RKO (cell line): ENCODE data around the gene STIM1.

Experiments used
- DNase-seq: peaks from one replicate; pipeline ENCODE4 v3.0.0-alpha.2; 2016; ENCODE audit warnings: low spot score

STIM1 gene

DNA sequence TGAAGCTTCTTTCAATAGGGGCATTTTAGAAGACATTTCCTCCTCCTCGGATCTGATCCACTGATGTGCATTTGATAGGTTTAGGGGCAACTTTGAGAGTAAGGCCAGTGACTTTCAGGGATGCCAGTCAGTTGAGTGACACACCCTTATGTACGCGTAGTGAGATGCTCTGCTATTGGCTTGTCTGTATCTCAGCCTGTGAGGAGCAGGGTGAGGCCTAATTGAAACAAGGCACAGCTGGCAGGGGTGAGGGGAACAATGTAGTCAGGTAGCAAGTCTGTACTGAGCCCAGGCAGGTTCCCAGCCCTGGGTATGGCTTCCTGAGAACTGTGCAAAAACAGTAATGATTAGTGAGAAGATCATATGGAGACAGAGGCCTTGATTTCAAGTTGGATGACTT lies 61.5 kb downstream of the STIM1 start:
- no peak for DNase-seq

GRCh38 chr11:3920148-3920852 lies 64.8 kb downstream of the STIM1 start:
- no peak for DNase-seq

DNA sequence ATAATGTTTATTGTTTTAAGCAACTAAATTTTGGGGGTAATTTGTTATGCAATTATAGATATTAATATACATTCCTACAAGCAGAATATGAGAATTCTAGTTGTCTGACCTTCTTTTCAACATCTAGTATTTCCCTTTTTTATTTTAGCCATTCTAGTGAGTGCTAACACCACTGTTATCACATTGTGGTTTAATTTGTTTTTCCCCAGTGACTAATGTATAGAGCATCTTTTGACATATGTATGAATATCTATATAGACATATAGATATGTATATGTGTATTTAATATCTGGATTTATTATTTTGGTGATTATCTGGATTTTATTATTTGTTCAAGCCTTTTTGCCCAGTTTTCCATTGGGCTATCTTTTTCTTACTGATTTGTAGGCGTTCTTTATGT lies 66.6 kb downstream of the STIM1 start:
- DNase-seq, result no peak

DNA sequence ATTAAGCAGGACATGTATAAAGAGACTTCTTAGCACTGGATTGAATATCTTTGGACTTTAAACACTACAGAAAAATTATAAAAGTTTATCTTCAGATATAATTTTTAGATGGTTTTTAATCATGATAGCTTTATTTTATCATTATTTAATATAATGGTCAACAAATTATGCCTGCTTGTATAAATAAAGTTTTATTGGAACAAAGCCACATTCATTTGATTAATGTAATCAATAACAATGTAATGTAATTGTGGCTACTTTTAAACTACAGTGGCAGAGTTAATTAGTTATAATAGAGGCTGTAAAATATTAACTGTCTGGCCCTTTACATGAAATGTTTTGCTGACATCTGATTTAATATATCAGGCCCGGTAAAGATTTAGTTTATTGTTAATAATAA lies 70.0 kb downstream of the STIM1 start:
- DNase-seq, result no peak

DNA sequence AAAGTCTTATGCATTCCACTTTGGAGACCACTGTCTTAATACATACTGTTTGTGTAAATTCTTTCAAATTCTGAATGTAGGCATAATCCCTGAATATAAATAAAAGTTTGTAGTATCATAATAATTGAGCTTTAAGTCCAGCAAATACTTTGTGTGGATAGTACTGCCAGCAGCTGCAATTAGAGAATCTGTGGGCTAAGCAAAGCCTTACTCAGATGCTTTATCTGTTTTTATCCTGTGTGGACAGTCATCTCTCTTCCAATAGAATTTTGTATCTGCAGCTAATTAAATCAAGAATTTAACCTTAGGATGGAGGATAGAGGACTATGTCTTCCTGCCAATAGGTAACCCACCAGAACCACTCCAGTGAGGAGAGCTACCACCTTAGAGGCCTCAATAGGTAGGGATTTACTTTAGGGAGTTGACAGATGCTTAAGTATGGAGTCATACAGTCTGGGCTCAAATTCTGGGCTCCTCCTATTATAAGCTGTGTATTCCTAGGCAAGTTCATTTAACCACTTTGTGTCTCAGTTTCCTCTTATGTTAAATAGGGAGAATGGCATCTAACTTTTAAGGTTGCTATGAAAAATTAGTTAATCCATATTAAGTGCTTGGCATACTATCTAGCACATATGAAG lies 71.1 kb downstream of the STIM1 start:
- DNase-seq, result no peak

GRCh38 chr11:3927129-3927796 lies 71.8 kb downstream of the STIM1 start:
- DNase-seq, result no peak

- no peak for DNase-seq
Measured at GRCh38 chr11:3929232-3929631, 73.8 kb downstream of the STIM1 start.

DNA sequence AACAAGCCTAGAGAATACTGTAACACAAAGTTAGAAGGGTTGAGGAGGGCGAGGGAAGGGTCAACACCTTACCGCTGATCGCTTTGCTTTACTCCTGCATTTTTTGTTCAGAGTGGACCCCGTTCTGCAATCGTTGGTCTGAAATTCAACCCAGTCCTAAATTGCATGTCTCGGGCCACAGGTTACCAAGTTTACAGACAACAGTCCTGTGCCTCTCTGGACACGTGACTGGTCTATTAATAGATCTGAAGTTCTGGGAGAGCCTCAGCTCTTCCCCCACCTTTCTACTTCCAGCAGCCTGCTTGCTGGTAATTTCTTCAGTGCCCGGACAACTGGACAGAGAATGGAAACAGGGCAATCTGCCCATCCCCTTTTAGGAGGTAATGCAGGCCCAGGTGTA lies 74.2 kb downstream of the STIM1 start:
- no peak for DNase-seq

DNA sequence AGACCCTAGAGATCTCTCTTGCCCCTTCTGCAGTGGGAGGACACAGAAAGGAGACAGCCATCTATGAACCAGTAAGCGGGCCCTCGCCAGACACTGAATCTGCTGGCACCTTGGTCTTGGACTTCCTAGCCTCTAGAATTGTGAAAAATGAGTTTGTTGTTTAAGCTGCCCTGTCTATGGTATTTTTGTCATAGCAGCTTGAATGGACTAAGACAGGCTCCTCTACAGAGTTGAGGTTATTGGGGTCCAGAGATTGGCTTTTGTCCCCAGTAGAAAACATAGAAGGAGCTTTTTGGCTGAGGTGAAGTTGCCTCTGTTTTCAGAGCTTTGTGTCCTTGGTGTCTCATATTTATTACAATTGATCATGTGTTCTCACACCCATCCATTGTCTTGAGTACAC lies 77.2 kb downstream of the STIM1 start:
- no peak for DNase-seq

- DNase-seq, result no peak
Measured at GRCh38 chr11:3933165-3933628, 77.7 kb downstream of the STIM1 start.

DNA sequence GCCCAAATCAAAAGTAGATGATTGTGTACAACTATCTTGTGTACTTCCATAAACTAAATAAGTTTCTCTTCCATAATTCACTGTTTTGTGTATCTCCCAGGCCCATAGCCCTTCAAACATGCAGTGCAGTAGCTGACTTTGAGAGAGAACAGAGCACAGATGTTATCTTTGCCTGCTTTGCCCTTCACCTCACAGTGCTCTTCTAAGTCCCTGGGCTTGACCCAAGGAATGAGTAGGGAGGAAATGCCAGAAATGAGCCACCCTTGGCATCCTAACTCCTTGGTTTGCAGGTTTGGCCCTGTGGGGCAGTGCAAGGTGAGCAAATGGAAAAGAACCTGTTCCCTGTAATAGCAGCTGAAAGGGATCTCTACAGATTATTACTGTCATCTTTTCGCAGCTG lies 79.2 kb downstream of the STIM1 start:
- no peak for DNase-seq

- no peak for DNase-seq
Measured at GRCh38 chr11:3936517-3936916, 81.1 kb downstream of the STIM1 start.

DNA sequence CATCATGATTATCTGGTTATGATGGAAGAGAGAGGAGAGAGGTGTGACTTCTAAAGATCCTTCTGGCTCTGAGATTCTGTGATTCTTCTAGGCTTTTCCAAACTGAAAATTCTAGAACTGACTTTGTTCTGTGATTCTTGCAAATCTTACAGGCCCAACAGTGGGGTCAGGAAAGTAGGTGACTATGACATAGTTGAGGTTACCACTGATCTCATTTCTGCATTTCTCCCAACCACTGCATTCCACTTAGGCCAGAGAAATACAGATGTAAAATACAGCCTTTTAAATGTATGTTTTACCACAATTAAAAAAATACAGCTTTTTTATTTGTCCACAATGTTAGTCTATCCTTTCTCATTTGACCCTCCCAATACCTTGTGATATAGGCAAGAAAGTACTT lies 83.7 kb downstream of the STIM1 start:
- no peak for DNase-seq

- DNase-seq, result no peak
Measured at GRCh38 chr11:3939651-3940190, 84.3 kb downstream of the STIM1 start.

DNA sequence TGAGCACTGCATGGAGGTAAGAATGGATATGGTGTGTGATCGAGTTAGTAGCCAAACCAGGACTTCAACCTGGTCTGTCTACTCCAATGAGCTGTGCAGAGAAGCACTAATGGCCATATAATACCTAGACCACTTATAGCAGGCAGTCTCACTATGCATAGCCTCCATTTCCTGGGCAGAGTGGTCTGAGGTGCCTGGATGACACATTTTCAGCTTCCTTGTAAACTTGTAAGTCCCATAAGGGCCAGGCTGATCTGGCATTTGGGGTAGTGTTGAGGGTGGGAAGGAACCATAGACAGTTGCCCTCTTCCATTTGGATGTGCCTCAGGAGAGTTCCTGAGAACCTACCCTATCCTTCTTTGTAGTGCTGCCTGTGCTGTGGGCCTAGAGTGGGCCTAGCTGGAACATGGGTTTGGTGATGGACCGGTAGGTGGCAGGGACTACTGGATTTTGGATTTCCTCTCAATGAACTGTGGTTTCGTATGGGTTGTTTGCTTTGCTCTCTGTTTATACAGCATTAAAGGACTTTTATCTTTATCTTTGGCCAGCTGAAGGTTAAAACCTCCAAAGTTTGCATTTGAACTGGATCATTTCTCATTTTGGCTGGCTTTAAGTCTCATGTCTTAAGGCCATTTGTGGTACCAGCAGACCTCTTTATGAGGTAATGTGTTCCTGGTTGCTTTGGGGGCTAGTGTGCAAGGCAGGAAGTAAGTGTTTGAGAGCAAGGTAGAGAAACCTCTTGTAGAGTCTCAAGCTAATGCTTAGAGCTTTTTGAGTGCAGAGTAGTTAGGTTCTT lies 86.9 kb downstream of the STIM1 start:
- no peak for DNase-seq

DNA sequence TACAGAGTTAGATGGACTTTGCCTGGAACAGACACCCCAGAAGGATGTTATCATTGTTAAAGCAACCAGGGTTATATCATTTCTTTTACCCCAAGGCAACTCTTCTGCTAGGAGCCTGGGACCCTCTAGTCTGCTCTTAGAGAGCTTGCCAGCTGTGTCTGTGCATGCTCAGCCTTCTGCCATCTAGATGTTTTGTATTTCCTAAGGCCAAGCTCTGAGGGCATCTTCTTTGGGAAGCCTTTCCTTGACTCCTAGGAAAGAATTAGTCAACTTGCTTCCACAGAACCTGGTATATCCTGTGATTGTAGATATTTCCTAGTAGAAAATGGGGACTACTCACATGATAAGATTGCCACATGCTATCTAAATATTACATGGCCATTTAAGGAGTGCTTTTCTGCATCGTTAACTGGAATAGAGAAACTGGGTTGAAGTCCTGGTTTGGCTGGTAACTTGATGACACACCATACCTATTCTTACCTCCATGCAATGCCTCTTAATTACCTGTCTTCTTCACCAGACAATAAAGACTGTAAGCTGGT lies 87.6 kb downstream of the STIM1 start:
- DNase-seq, result no peak

DNA sequence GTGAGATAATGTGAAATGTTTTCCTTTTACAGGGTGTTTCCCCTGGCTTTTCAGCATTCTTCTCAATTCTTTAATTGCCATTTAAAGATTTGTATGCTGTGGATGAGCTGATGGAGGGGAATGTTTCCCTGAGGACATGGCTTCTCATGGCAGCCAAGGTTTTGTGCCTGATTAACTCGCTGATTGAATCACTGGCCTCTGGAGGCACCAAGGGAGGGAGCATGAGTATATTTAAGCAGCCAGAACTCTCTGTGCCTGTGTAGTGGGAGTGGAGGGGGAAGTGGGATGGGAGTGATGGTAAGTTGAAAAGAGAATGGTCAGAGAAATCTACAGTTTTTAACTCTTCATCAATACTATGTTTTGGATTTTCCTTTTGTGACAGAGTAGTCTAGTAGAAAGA lies 88.7 kb downstream of the STIM1 start:
- DNase-seq, result no peak

DNA sequence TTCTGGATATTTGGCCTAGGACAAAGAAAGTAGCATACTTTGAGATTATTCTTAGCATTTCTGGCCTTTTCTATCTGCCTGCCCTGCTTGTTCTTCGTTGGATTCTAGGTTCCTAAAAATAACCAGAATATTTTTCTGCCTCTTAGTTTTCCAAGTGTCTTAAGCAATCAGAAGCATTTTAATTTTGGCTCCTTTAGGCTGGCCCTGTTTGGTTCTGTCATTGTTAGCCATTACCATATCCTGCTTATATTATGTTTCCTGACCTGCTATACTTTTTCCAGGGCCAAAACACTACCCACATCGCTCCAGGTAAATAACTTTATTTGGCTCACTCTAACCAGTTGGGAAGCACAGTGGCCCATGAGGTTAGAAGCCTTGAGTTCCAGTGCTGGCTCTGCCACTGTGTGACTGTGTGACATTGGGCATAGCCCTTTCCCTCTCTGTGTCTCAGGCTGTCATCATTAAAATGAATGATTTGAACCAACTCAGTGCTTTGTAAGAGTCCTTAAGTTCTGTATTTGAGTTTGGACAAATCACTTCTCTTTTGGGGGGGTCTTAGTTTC lies 91.1 kb downstream of the STIM1 start:
- no peak for DNase-seq

DNA sequence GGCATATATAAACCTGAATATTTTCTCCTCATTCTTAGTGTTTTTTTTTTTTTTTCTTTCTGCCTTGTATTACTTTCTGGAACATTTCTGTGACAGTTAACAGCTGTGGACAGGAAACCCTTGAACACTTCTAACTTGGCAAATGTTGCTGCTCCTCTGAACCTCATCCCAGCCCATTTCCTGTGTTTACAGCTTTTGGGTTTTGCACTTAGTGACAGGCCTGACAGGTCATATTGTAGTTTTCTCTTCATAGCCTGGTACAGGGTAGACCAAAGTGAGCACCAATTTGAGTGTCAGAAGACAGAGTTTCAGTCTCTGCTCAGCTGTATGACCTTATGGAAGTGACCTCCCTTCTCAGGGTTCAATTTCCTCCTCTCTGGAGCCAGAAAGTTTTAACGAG lies 91.6 kb downstream of the STIM1 start:
- DNase-seq, result no peak

- DNase-seq, result no peak
Measured at GRCh38 chr11:3949125-3949524, 93.7 kb downstream of the STIM1 start.

DNA sequence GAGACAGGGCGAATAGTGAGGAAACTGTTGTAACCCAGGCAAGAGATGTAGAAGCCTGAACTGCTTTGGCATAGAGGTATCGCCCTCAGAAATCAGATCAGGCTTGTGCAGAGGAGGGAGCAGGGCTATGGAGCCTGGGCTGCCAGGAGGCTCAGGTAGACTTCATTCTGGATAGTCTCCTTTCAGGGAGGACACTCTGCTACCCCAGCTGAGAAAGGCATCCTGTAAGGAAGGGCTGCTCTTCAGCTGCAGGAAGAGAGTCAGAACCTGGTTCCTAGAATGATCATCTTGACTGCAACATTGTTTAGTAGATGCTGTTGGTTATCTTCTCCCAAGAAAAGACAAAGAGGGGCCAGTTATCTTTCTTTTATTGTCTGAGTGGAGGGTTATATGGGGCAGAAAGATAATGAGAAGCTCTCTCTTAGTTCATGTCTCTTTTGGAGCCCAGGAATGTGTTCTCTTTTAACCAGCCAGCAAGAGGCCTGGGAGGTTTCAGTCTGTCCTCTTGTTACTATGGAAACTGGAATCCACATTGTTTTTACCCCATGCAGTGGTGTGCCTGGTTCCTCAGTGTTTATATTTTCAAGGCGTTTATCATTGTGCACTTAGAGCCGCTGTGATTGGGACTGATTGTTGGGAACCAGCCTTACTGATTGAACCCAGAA lies 95.7 kb downstream of the STIM1 start:
- no peak for DNase-seq
